Keratinocyte (primary cell): Measurements from ENCODE around the gene XCR1. TPM values are rescaled to one million over a fixed set of nuclear protein-coding genes. Genes with fewer than 3 reads are reported as not detected.

Experiments
- DNase-seq: peaks from one replicate; pipeline ENCODE4 v3.0.0-alpha.2; 2011; ENCODE audit warnings: low read depth, missing footprints, low spot score
- FAIRE-seq: peaks from 2 replicates; lab custom pipeline; 2011; peaks lifted over from hg19 to GRCh38; lab: Jason Lieb, UNC
- H2AFZ ChIP-seq: 2 replicates; pipeline ENCODE4 v1.6.0; 2012; ENCODE audit warnings: low read length, control low read depth, inconsistent platforms; ENCODE audit not compliant: control insufficient read depth
- H3K27ac ChIP-seq: 2 replicates; pipeline ENCODE4 v1.5.1; 2011; ENCODE audit warnings: low read length; ENCODE audit not compliant: control insufficient read depth, insufficient read depth
- H3K27me3 ChIP-seq: 3 replicates; pipeline ENCODE4 v1.6.0; 2011; ENCODE audit warnings: low read length; ENCODE audit not compliant: control insufficient read depth, insufficient read depth; ENCODE audit errors: extremely low read depth
- H3K36me3 ChIP-seq, 2 experiments: 2 replicates in 1 of 2; 3 replicates in 1 of 2; pipeline ENCODE4 v1.5.1; 2011; ENCODE audit warnings: low read length in 2 of 2, mild to moderate bottlenecking in 1 of 2; ENCODE audit not compliant: control insufficient read depth in 2 of 2, insufficient read depth in 2 of 2; ENCODE audit errors: extremely low read depth in 1 of 2
- H3K4me1 ChIP-seq: 3 replicates; pipeline ENCODE4 v1.5.1; 2011; ENCODE audit warnings: low read length; ENCODE audit not compliant: control insufficient read depth, insufficient read depth; ENCODE audit errors: extremely low read depth
- H3K4me2 ChIP-seq: 3 replicates; pipeline ENCODE4 v1.6.0; 2011; ENCODE audit warnings: low read depth, low read length; ENCODE audit not compliant: control insufficient read depth, insufficient read depth; ENCODE audit errors: extremely low read depth
- H3K4me3 ChIP-seq, 3 experiments: fragments of 200-600 bp in 1 of 3; sonication (generic) in 1 of 3; 2 replicates in 2 of 3; 3 replicates in 1 of 3; pipeline ENCODE4 v1.5.1; 2011 to 2016; ENCODE audit warnings: low read length in 3 of 3, mild to moderate bottlenecking in 3 of 3, control low read depth in 2 of 3, inconsistent platforms in 1 of 3, low read depth in 1 of 3, mixed read lengths in 1 of 3, mixed run types in 1 of 3, moderate library complexity in 1 of 3; ENCODE audit not compliant: control insufficient read depth in 2 of 3, insufficient read depth in 2 of 3; ENCODE audit errors: extremely low read depth in 1 of 3
- H3K79me2 ChIP-seq: 2 replicates; pipeline ENCODE4 v1.6.0; 2012; ENCODE audit warnings: low read length; ENCODE audit not compliant: control insufficient read depth, insufficient read depth
- H3K9ac ChIP-seq: 3 replicates; pipeline ENCODE4 v1.6.0; 2011; ENCODE audit warnings: low read length; ENCODE audit not compliant: control insufficient read depth, insufficient read depth; ENCODE audit errors: extremely low read depth
- H3K9me1 ChIP-seq: 3 replicates; pipeline ENCODE4 v1.6.0; 2011; ENCODE audit warnings: low read length; ENCODE audit not compliant: control insufficient read depth, insufficient read depth; ENCODE audit errors: extremely low read depth
- H3K9me3 ChIP-seq: 2 replicates; pipeline ENCODE4 v1.5.1; 2012; ENCODE audit warnings: low read depth, low read length; ENCODE audit not compliant: control insufficient read depth
- H4K20me1 ChIP-seq: 3 replicates; pipeline ENCODE4 v1.6.0; 2011; ENCODE audit warnings: low read length; ENCODE audit not compliant: control insufficient read depth, insufficient read depth; ENCODE audit errors: extremely low read depth
- CTCF ChIP-seq, 3 experiments: IDR thresholded peaks in 1 of 3; conservative IDR thresholded peaks in 1 of 3; optimal IDR thresholded peaks in 1 of 3; 2 replicates in 2 of 3; 3 replicates in 1 of 3; pipeline versions ENCODE3 to v1.5.1; 2011; ENCODE audit warnings: low read length in 3 of 3, mild to moderate bottlenecking in 3 of 3, moderate library complexity in 2 of 3, control low read depth in 1 of 3, inconsistent platforms in 1 of 3; ENCODE audit not compliant: insufficient read depth in 2 of 3; ENCODE audit errors: extremely low read depth in 1 of 3
- EZH2 ChIP-seq: IDR thresholded peaks from one replicate; pipeline ENCODE4 v1.6.1; 2012; ENCODE audit warnings: inconsistent platforms, mild to moderate bottlenecking, low read length, moderate library complexity
- dilution Hi-C: fragments of 300-500 bp; cut with MboI; formaldehyde crosslinking; loops from one replicate; pipeline ENCODE4 v1.7.0; 2020; ENCODE audit warnings: low sequenced_read_pairs; ENCODE audit not compliant: extremely low pct_ligation_motif_present
- polyA plus RNA-seq, 5 experiments: library from polyadenylated mRNA; depleted of rRNA in 3 of 5; stranded (reverse) in 3 of 5; stranded (forward) in 1 of 5; unstranded in 1 of 5; fragments of >200 nt; gene quantifications; 1 replicate in 1 of 5; 2 replicates in 3 of 5; 3 replicates in 1 of 5; pipeline versions ENCODE4 v1.2.1 to v1.2.3, GENCODE V29; 2011 to 2012; ENCODE audit warnings: missing spikeins in 2 of 5, low read depth in 1 of 5, low replicate concordance in 1 of 5

Gene XCR1
- polyA plus RNA-seq, 1 donor (not counting 4 experiments of a cell fraction or from before 2014, with no cell fraction given), result 0.01 TPM

- Histone ChIP-seq H4K20me1 (no peaks in the 10 kb centered on the region), H3K36me3 (peaks cover 7 to 44% of the 10 kb centered on the region in 2 experiments), H3K4me2 (no peak overlapping the region), H3K79me2 (no peaks in the 10 kb centered on the region), H3K9ac (no peak overlapping the region), H3K27ac (no peak overlapping the region), H3K4me3 (no peak overlapping the region), H3K9me3 (no peaks in the 10 kb centered on the region), H3K27me3 (no peaks in the 10 kb centered on the region), H3K4me1 (peaks cover 6% of the 10 kb centered on the region), H2AFZ (no peak overlapping the region), H3K9me1 (no peaks in the 10 kb centered on the region)
- DNase-seq (no peak), FAIRE-seq (no peak)
- TF ChIP-seq EZH2, result no peak
- no peak for TF ChIP-seq CTCF (optimal IDR thresholded peaks at IDR 0.05 in 1 of 3, IDR thresholded peaks at IDR 0.05 in 1 of 3, conservative IDR thresholded peaks at IDR 0.05 in 1 of 3; ENCODE audit: extremely low read depth in 1 of 3, insufficient read depth in 2 of 3, low read length in 3 of 3)
- dilution Hi-C loops, result no loop called here
Measured at GRCh38 chr3:45968149-45968548, 59.1 kb downstream of the XCR1 start.

- H3K4me1 ChIP-seq, result peaks cover 3% of the 10 kb centered on the region
- H3K9me1 ChIP-seq, result no peaks in the 10 kb centered on the region
- TF ChIP-seq EZH2 (no peak), CTCF (optimal IDR thresholded peaks at IDR 0.05 in 1 of 3, IDR thresholded peaks at IDR 0.05 in 1 of 3, conservative IDR thresholded peaks at IDR 0.05 in 1 of 3; ENCODE audit: extremely low read depth in 1 of 3, insufficient read depth in 2 of 3, low read length in 3 of 3) (no peak)
- H3K4me2 ChIP-seq, result no peak overlapping the region
- peaks cover 9 to 45% of the 10 kb centered on the region in 2 experiments for H3K36me3 ChIP-seq
- no peak overlapping the region for H3K27ac ChIP-seq
- FAIRE-seq (no peak), DNase-seq (no peak)
- H3K4me3 ChIP-seq, result no peak overlapping the region
- dilution Hi-C loops, result no loop called here
- H3K9ac ChIP-seq, result no peak overlapping the region
- H3K27me3 ChIP-seq, result no peaks in the 10 kb centered on the region
- no peak overlapping the region for H2AFZ ChIP-seq
- no peaks in the 10 kb centered on the region for H3K9me3 ChIP-seq
- no peaks in the 10 kb centered on the region for H3K79me2 ChIP-seq
- H4K20me1 ChIP-seq, result no peaks in the 10 kb centered on the region
Measured at GRCh38 chr3:45967724-45968123, 59.6 kb downstream of the XCR1 start.

Other genes with a start within 250 kb of the XCR1 start
- gene SLC6A20, start 230.9 kb downstream of the XCR1 start, polyA plus RNA-seq, result 0.34 to 0.66 TPM (median 0.37 TPM) in 3 replicates
- gene LZTFL1, start 185.4 kb downstream of the XCR1 start, polyA plus RNA-seq, result 12.1 to 17.9 TPM (median 15.7 TPM) in 3 replicates
- not detected in 3 replicates for gene CCR9, start 140.9 kb downstream of the XCR1 start, polyA plus RNA-seq
- not detected in 3 replicates for gene CXCR6, start 84.0 kb downstream of the XCR1 start, polyA plus RNA-seq
- 6.1 to 7.7 TPM (median 7.0 TPM) in 3 replicates for gene FYCO1, start 31.7 kb downstream of the XCR1 start, polyA plus RNA-seq
- gene CCR1, start 180.8 kb upstream of the XCR1 start, polyA plus RNA-seq, result 0.03 TPM in 1 of 3 replicates, not detected in the others
- gene CCR3, start 215.0 kb upstream of the XCR1 start, polyA plus RNA-seq, result 0.16 to 0.84 TPM (median 0.17 TPM) in 3 replicates